ENCODE measurements around the gene FBXO3. TPM values are rescaled to one million over a fixed set of nuclear protein-coding genes. Genes with fewer than 3 reads are reported as not detected.
A peak's percentile ranks its signal among the peaks of the same experiment; 100 is the strongest.

Gene FBXO3
- total RNA-seq, 1 experiment from 2014 or later, result 18.9 TPM

DNA sequence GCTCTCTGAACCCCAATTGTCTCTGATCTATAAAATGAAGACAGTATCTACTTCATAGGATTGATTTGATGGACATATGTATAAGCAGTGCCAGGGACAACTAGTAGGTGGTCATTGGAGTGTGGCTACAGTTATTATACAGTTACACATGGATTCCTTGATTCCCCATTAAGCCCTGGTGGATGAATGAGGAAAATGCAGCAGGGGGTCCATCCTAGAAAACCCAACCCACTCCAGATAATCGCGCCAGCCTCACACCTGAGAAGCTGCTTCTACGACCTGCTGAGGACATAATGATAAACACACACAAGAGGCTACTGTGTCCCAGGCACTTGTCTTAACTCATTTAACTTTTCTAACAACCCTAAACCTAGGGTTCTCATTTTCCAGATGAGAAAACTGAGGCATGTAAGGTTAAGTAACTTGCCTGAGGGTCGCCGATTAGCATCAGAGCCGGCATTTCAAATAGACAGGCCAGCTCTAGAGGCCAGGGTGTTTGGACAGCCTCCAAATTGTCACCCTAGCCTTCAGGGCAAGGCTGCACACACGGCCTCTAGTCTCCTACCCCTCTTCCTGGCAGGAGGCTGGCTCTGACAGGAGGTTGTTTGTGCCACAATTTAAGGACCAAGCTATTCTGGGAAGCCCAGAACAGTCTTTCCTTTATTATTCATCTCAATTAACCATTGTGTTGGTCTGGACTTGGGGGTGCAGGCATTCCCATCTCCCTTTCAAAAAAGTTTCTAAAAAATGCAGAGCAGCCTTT lies 69.9 kb downstream of the FBXO3 start:
- Mint-ChIP-seq H3K9me3 (no peaks in the 10 kb centered on the region), H3K27ac (no peak overlapping the region), H3K36me3 (ENCODE audit: insufficient read depth in 1 of 3, low read depth in 3 of 3) (peaks cover 7 to 10% (median 9%) of the 10 kb centered on the region in 3 experiments; a peak in 6 of 7 replicates), H3K4me3 (no peak overlapping the region), H3K4me1 (peaks cover 25 to 27% of the 10 kb centered on the region in 2 experiments), H3K27me3 (ENCODE audit: low read depth) (peaks cover 6% of the 10 kb centered on the region)
- peaks cover 5% of the 10 kb centered on the region for H3K23me2 ChIP-seq (ENCODE audit: insufficient read length, low read depth, low read length, poor library complexity, severe bottlenecking)
- no peak overlapping the region for H3K4me2 ChIP-seq (ENCODE audit: insufficient read depth, insufficient read length, low read length)
- H3K18ac ChIP-seq (ENCODE audit: insufficient read length, low read depth, low read length), result no peak overlapping the region
- H3K27me3 ChIP-seq (ENCODE audit: insufficient read depth, low read length), result no peaks in the 10 kb centered on the region
- no peak overlapping the region for H3K9ac ChIP-seq (ENCODE audit: extremely low read depth, insufficient read length, low read length)
- H2BK120ac ChIP-seq (ENCODE audit: low read depth, low read length, poor library complexity, severe bottlenecking), result no peak overlapping the region
- no peaks in the 10 kb centered on the region for H3K9me3 ChIP-seq (ENCODE audit: control insufficient read depth, low read depth, low read length)
- no peak overlapping the region for H4K8ac ChIP-seq (replicated peaks; ENCODE audit: insufficient read length, low read depth, low read length)
- no peak overlapping the region for H3K23ac ChIP-seq (ENCODE audit: insufficient read length, low read depth, low read length)
- H2BK12ac ChIP-seq (ENCODE audit: insufficient read length, low read depth, low read length), result no peak overlapping the region
- no peak overlapping the region for H3K56ac ChIP-seq (ENCODE audit: insufficient read length, low read depth, low read length)
- TF ChIP-seq CTCF (conservative IDR thresholded peaks at IDR 0.05), result peak; percentile 19; the same call in 1 of the 3 replicates
- H3K79me2 ChIP-seq (ENCODE audit: insufficient read depth, low read length), result 0 out of 2 replicates have a peak, but pooled peaks cover 2% of the 10 kb centered on the region
- DNase-seq, result no peak
- no peak overlapping the region for H2AFZ ChIP-seq (ENCODE audit: low read length)
- H3K79me1 ChIP-seq (ENCODE audit: insufficient read depth, low read depth, low read length, poor library complexity, severe bottlenecking), result no peaks in the 10 kb centered on the region
- no peak overlapping the region for H3K14ac ChIP-seq (ENCODE audit: insufficient read depth, low read length)
- no peaks in the 10 kb centered on the region for H4K20me1 ChIP-seq (ENCODE audit: control insufficient read depth, insufficient read depth, insufficient read length)
- H3K27ac ChIP-seq (ENCODE audit: insufficient read length, low read depth, low read length), result no peak overlapping the region
- no peak overlapping the region for H4K5ac ChIP-seq (ENCODE audit: insufficient read length, low read depth, low read length)
- H3K4ac ChIP-seq (ENCODE audit: low read depth, low read length), result no peak overlapping the region
- H3T11ph ChIP-seq (ENCODE audit: low read length), result no peak overlapping the region
- no peak overlapping the region for H2AK5ac ChIP-seq (ENCODE audit: insufficient read length, low read length)
- no peak overlapping the region for H2BK20ac ChIP-seq (ENCODE audit: low read depth, low read length, poor library complexity, severe bottlenecking)
- H2BK5ac ChIP-seq (ENCODE audit: insufficient read length, low read length), result no peak overlapping the region
- H3K4me1 ChIP-seq (ENCODE audit: insufficient read depth, low read length), result peaks cover 4% of the 10 kb centered on the region; the same call in 1 of the 2 replicates
- no peak overlapping the region for H4K91ac ChIP-seq (ENCODE audit: insufficient read length, low read depth, low read length)
- H2BK15ac ChIP-seq (ENCODE audit: low read depth, low read length), result no peak overlapping the region
- no CpG with 5 or more reads among the region's 7 CpGs for WGBS (ENCODE audit: extremely low coverage, insufficient read length, low lambda C conversion rate)

Data from H9 (cell line).